NCI-H2196 treated with DMSO at 0.1 percent for 48 hours (cell line): ENCODE data around the gene CFAP46.
"Not testable (repeated sequence)": the region's sequence is repeated elsewhere in the genome, so short reads cannot be mapped to it uniquely, and the experiment has no call there.

Experiments used
- DNase-seq: peaks from one replicate; lab custom pipeline; 2025; ENCODE audit not compliant: unreplicated experiment; lab: John Stamatoyannopoulos, UW

The CFAP46 gene

DNA sequence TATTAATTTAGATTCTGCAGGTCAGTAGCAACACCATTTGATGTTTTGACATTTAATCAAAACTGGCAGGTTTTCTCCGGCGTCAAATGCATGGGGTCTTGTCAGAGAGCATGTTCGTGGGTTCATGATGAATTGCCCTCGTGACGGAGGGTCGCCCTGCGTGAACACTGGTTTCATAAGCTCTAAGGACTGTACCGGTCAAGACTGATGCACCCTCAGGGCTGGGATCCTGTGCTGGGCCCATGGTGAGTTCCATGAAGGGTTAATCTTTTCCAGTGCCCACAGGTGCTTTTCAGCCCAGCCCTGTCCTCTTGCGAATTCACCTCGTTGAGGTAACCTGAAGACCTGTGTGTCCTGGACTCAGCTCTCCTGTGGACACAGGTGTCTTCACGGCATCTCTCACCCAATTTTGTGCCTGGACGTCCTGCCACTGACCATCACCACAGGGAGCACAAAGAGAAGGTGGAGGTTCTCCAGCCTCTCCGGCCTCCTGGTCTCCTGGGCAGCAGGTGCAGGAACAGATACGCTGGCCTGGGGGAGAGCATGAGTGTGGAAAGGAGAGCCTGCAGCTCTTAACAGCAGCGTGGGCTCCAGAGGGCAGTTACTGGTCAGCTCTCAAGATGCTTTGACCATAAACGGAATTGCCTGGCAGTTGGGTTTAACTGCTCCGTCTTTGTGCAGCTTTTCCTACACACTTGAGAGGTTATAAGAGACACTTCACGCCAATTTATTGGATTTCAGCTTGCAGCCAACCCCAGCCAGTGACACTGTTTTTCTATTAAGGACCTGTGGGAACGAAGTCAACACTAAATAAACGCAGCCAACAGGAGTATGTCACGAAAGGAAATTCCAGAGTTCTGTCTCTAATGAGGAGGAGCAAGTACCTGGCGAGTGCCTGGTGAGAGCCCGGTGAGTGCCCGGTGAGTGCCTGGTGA is 37.4 kb upstream of the CFAP46 start:
- DNase-seq, result peak; percentile 9

DNA sequence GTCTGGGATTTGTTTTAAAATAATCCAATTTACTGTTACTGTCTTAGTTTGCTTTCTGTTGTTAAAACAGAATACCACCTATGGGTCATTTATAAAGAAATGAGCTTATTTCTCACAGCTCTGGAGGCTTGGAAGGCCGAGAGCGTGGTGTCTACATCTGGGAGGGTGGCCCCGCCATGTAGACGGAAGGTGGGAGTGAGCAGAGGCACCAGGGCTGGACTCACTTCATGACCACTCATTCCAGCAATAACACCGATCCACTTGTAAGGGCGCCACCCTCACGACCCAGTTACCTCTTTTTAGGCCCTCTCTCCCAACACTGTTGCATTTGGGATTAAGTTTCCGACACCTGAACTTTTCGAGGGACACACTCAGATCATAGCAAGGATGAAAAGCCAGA is 36.2 kb upstream of the CFAP46 start:
- no peak for DNase-seq

DNA sequence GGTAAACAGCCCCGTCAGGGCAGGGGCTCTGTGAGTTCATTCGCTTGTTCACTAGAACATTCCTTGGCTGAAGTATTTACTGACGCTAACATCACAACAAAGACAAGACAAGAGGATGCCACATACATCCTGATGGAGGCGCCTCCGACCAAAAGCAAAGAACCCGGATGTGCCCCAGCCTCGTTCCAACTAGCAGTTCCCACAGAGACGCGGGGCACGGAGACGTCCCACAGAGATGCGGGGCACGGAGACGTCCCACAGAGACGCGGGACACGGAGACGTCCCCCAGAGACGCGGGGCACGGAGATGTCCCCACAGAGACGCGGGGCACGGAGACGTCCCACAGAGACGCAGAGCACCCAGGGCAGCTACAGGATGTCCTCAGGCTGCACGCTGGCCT is 35.4 kb upstream of the CFAP46 start:
- no peak for DNase-seq

DNA sequence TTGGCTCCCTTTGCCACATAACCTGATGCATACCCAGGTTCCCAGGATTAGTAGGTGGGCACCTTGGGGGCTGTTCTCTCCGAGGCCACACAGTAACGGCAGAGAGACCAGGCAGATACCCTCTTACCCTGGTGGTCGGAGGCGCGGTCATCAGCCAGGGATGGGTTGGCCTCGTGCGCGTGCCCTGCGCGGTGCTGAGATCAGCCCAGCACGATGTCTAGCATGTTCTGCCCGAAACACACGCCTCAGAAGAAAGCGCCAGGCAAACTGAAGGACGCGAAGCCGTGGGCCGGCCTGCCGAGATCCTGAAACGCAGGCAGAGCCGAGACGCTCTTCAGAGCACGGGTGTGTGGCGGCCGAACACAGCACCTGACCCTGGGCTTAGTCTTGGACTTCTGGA is 34.7 kb upstream of the CFAP46 start:
- no peak for DNase-seq

DNA sequence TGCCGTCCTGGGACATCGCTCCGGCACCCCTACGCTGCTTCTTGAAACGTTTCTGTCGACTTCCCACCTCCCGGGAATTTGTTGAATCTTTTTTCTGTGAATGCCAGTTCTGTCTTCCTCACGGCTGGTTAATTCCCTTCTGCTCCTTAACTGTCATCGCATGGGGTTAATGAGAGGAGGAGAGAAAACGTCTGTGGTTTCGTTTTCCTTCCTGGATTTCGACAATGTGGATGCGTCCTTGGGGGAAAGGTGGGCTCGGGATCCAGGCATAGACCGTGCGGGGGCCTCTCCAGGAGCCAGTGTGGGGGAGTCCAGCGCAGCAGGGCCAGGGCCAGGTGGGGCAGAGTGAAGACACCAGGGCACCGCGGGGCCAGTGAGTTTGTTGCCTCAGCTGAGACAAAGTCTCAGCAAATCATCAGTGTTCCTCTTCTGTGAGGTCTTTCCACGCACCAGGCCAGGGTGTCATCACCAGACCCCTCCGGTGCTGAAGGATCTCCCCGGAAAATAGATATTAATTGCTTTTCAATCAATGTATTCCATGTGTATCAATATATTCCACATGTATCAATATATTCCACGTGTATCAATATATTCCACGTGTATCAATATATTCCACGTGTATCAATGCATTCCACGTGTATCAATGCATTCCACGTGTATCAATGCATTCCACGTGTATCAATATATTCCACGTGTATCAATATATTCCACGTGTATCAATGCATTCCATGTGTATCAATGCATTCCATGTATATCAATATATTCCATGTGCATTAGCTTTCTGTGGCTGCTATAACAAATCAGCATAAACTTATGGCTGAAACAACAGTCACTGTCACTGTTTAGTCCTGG is 33.7 kb upstream of the CFAP46 start:
- DNase-seq, result no peak

DNA sequence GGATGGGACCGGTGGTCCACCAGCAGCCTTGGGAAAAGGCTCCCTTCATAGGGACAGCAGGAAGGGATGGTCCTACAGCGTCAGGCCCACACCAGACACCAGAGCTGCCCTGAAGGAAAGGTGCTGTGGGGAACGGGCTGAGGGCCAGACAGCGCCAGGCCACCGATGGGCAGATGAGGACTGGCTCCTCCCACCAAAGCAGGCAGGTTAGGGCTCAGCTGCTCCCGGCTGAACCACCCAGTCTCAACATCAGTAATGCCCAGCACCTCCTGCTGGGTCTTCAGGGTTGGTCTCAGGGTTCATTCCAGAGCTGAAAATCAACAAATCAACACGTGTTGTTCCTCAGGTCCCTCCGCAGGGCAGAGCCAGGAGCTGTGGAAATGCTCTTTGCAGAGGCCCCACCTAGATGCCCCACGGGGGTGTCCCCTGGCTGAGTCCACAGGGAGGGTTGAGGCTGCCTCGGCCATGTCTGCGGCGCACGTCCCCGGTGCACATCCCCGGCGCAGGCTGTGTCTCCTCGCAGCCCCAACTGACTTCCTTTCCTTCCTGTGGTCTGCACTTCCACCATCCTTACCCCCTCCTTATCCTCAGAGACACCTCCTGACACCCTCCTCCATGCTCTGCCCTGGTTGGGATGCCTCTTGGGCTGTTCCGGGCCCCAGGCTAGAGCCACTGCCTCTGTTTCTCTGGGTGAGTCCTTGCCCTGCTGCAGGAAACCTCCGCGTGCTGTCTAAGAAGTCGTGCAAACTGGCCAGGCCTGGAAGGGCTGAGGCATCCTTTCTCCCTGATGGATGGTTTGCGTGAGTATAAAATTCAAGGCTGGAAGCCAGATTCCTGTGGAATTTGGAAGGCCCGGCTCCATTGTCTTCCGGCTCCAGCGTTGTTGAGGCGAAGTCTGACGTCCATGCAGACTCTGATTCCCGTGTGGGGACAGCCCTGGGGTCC is 32.8 kb upstream of the CFAP46 start:
- no peak for DNase-seq

DNA sequence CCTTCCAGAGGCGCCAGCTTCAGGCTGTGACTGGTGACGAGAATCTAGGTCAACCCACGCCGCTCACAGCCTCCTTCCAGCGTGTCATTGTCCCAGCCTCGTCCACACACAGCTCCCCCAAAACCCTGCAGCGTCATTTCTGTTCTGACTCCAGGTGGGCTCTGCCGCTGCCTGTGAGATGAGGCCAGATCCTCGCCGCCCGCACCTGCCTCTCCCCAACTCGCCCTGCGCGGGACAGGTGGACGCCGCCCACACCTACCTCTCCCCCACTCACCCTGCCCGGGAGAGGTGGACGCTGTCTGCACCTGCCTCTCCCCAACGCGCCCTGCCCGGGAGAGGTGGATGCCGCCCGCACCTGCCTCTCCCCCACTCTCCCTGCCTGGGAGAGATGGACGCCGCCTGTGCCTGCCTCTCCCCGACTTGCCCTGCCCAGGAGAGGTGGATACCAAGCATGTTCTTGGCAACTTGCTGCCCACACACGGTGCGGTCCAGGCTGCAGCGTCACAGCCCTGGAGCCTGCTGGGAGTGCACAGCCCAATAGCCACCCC is 32.0 kb upstream of the CFAP46 start:
- DNase-seq, result peak; percentile 18

DNA sequence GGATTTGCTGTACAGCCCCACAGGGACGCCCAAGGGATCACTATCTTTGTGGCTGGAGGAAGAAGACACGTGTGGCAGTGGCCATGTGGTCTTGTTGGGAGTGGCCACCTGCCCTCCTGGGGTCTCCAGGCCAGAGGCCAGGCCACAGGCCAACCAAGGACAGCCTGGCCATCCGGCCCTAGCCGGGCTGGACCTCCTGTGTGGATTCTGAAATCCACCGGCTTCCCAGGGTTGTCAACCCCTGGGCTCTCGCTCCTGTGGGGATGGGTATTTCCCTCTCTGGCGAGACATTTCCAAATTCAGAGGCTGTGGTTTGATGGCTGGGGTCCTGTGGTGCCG is 31.5 kb upstream of the CFAP46 start:
- DNase-seq, result no peak

DNA sequence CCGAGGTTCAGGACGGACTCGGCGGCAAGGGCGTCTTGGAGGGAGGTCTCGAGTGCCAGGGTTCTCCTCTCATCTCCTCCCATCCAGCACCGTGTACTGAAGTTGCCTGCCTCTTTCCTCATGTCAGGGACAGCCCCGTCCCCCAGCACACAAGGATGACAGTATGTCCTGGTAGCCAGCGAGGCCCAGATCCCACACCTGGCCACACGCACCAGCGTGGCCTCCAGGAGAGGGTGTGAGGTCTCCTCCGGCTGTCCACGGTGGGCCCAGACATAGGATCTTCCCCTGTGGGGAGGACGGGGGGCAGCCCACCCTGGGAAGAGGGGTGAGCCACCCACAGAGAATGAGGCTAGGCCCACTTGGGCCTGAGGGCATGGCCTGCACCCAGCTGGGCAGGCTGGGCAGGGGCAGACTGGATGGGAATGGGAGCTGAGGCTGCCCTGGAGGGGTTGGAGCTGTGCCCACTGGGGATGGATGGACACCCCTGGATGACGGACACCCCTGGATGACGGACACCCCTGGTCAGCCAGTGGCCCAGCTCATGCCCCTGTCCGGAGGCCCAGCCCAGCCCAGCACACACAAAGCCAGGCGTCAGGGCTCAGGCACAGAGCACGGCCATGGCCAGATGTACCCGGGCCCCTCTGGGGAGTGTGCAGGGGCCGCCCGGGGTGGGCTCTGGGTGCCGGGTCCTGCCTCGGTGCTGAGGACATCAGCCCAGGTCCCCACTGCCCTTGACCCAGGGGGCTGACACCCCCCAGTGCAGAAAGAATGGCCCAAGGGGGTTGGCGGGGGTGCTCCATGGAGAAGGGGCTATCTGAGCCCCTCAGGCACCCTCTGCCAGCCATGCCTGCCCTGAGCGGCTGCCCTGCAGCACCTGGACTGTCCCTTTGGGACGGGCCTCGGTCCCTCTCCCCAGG is 30.9 kb upstream of the CFAP46 start:
- DNase-seq, result no peak

DNA sequence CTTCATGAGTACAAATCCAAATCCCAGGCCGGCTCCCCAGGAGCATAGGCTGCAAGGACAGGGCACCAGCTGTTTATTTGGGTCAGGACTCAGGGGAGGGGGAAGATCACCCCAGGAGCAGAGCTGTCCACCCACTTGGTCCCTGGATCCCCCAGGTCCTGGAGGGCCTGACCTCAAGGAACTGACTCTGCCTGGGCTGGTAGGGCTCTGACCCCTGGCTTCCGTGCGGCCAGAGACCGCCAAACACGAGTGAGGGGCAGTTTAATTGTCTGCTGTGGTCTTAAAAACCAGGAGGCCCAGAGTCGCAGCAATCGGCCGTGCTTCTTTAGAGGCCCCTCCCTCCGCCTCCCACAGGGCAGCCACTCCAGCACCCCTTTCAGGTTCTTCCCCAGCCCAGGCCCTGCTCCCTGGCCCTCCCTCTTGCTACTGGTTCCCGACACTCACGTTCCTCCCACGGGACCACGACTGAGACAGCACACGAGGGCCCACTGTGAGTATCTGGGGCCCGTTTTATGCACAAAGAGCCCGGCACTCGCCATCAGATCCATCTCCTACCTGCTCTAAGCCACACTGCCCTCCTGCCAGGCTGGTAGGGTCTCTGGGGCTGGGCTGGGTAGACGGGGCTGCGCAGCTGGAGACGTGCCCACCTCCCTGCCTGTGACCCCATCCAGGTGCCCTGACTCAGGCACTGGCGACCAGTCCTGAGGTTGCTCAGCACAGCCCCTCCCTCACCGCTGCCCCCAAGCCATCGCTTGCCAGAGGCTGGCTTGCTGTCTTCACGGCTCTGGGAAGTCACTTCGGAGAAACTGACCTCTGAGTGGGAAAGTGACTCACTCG is 30.0 kb upstream of the CFAP46 start:
- no peak for DNase-seq

DNA sequence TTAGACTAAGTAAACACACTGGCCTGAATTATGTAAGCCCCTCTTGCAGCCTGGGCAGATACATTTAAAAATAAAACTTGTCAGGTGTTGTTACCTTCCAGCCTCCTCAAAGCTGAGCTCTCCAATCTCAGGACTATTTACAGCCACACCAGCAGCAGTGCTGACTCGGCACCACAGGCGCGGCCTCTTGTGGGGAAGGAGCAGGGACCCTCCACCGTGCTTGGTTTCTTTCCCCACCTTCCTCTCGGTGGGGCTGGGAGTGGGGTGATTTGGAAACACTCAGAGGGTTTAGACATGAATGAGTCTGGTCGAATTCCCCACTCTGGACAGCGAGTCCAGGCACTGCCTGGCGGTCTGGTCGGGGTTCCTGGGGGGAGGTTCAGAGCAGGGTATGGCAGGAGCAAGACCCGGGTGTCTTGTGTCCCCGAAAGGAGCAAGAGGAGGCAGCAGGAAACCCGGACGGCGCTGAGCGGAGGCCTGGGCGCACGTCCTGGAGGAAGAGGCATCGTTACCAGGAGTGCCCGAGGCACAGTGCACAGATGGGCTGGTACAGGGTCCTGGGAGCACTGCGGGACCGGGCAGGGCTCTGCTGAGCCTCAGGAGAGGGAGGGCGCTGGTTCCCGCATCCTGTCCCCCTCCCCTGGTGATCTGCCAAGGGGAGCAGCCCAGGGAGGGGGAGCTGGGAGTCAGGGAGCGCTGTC is 29.2 kb upstream of the CFAP46 start:
- no peak for DNase-seq

DNA sequence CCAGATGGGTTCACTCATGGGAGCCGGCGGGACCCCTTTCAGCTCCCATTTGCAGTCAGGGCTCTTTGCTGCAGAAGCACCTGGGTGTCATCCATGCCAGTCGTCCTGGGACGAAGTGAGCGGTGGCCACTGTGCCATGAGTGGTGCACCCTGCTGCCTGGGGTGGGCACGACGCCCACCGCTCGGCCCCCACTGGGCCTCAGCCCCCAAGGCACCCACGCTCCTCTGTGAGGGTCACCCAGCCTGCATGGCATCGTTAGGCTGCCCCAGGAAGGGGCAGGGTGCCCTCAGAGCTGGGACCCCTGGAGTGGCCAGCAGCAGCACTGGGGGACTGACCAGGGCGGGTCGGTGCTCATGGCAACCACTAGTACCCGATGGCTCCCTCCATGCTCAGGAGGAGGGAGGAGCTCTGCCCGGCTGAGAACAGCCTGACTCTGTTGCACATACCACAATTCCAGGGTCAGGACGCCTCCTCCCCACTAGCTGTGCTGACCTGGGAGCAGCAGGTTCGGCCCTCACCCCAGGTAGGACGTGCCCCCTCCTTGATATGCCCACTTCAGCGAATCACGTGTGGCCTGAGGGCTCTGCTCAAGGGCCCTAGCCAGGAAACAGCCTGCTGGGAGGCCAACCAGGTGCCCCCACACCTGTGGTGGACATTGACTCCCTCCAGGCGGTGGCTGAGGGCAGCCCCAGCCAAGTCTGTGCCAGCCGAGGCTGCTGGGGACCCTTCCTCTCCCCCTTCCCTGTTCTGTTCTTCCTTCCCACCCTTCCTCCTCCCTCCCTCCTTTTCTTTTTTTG is 28.5 kb upstream of the CFAP46 start:
- no peak for DNase-seq

DNA sequence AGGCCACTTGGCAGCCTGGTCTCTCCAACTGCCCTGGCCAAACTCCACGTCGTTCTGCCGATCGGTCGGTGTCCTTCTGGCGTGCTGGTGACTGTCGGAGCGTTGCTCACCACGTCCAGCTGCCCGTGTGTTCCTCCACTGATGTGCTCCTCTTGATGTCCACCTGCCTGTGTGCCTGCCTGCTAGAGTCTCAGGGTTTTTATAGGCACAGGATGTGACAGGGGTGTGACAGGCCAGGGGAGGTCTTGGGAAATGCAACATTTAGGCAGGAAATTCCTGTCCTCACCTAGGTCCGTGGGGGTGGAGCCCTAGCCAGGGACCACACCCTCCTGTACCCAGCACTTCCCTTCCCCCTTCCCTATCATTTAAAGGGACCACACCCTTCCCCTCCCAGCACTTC is 25.2 kb upstream of the CFAP46 start:
- DNase-seq, result no peak

DNA sequence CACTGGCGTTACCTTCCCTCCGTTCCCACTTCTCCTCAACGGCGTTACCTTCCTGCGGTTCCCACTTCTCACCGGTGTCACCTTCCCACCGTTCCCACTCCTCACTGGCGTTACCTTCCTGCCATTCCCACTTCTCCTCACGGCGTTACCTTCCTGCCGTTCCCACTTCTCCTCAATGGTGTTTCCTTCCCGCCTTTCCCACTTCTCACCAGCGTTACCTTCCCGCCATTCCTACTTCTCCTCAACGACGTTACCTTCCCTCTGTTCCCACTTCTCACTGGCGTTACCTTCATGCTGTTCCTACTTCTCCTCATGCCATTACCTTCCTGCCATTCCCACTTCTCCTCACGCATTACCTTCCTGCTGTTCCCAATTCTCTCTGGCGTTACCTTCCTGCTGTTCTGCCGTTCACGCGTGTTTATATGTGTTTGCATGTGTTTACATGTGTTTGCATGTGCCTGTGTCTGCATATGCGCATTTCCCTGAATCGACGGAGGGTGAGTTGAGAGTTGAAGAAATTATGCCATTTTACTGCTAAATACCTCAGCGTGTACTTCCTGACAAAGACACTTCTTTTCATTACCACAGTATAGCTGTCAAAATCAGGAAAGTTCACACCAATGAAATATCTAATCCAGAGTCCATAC is 23.2 kb upstream of the CFAP46 start:
- DNase-seq, result no peak

DNA sequence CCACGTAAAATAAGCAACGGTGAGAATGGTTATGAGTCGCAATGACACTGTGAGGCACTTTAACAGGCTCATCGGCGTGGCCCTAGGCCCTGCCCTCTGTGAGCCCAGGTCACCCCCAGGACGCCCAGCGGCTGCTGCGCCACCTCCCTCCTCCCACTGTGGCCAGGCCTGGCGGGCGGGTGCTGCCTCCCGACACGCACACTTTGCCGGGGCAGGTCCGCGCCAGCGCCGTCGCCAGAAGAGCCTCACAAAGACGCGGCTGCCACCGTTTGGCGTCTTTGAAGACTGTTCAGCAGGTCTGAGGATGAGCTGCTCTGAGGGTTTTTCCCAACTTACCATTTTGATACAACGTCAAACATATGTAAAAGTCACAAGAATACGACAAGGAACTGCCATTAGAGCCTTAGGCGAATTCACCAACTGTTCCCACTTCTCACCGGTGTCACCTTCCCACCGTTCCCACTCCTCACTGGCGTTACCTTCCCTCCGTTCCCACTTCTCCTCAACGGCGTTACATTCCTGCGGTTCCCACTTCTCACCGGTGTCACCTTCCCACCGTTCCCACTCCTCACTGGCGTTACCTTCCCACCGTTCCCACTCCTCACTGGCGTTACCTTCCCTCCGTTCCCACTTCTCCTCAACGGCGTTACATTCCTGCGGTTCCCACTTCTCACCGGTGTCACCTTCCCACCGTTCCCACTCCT is 22.5 kb upstream of the CFAP46 start:
- not testable (repeated sequence) for DNase-seq

DNA sequence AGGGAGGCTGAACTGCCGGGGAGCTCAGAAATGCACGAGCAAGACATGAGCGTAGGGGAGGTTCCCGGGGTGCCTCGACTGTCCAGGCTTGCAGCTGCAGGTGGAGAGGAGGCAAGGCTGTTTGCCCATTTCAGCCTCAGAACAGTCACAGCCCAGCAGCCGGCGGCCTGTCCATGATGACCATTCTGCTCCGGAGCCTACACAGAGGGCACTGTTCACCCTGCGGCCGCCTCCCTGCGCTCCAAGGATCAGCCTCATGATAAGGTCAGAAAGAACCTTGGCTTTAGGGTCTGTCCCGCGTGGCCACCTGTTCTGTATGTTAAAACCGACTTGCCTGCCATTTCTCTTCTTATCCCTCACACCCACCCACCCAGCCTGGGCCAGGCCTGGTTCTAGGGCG is 21.9 kb upstream of the CFAP46 start:
- no peak for DNase-seq
